HEK293 (cell line): Measurements from ENCODE around the gene OR2W1.

ENCODE experiments used
- CTCF ChIP-seq: fragments of 450-650 bp; formaldehyde crosslinking; IDR thresholded peaks from 2 replicates; pipeline ENCODE4 v1.5.1; 2016; ENCODE audit warnings: missing biosample characterization, missing genetic modification characterization
- GLI4 ChIP-seq: fragments of 450-650 bp; formaldehyde crosslinking; IDR thresholded peaks from 2 replicates; pipeline ENCODE4 v1.5.1; 2016; ENCODE audit warnings: missing biosample characterization, missing genetic modification characterization
- YY2 ChIP-seq: fragments of 450-650 bp; formaldehyde crosslinking; IDR thresholded peaks from 2 replicates; pipeline ENCODE4 v1.5.1; 2016; ENCODE audit warnings: missing biosample characterization, missing genetic modification characterization
- ZNF146 ChIP-seq: fragments of 450-650 bp; formaldehyde crosslinking; IDR thresholded peaks from 2 replicates; pipeline ENCODE4 v1.5.1; 2016; ENCODE audit warnings: missing biosample characterization, missing genetic modification characterization
- ZNF184 ChIP-seq: fragments of 450-650 bp; IDR thresholded peaks from 2 replicates; pipeline ENCODE4 v1.5.1; 2018; ENCODE audit warnings: missing biosample characterization, mild to moderate bottlenecking, missing genetic modification characterization
- ZNF335 ChIP-seq: fragments of 450-650 bp; formaldehyde crosslinking; conservative IDR thresholded peaks from 2 replicates; pipeline ENCODE4 v1.5.1; 2016; ENCODE audit warnings: missing biosample characterization, missing genetic modification characterization
- ZNF623 ChIP-seq: fragments of 450-650 bp; formaldehyde crosslinking; IDR thresholded peaks from 2 replicates; pipeline ENCODE4 v1.5.1; 2016; ENCODE audit warnings: missing biosample characterization, missing genetic modification characterization
- ZNF639 ChIP-seq: fragments of 450-650 bp; formaldehyde crosslinking; IDR thresholded peaks from 2 replicates; pipeline ENCODE4 v1.5.1; 2016; ENCODE audit warnings: missing biosample characterization, missing genetic modification characterization
- ZNF785 ChIP-seq: fragments of 450-650 bp; formaldehyde crosslinking; IDR thresholded peaks from 2 replicates; pipeline ENCODE4 v1.5.1; 2016; ENCODE audit warnings: missing biosample characterization, missing genetic modification characterization
- ZNF792 ChIP-seq: fragments of 450-650 bp; formaldehyde crosslinking; IDR thresholded peaks from 2 replicates; pipeline ENCODE4 v1.5.1; 2016; ENCODE audit warnings: missing biosample characterization, missing genetic modification characterization
- ZNF830 ChIP-seq: fragments of 450-650 bp; IDR thresholded peaks from 2 replicates; pipeline ENCODE4 v1.5.0; 2018; ENCODE audit warnings: missing biosample characterization, missing genetic modification characterization, low read depth, mild to moderate bottlenecking, moderate library complexity
- TF ChIP-seq, protein P1 (sequence below): fragments of 450-650 bp; formaldehyde crosslinking; IDR thresholded peaks from 2 replicates; pipeline ENCODE4 v1.5.1; 2017; ENCODE audit warnings: missing biosample characterization, missing genetic modification characterization
- TF ChIP-seq, protein P2 (sequence below): fragments of 450-650 bp; formaldehyde crosslinking; IDR thresholded peaks from 2 replicates; pipeline ENCODE4 v1.5.1; 2016; ENCODE audit warnings: missing biosample characterization, missing genetic modification characterization

DNA sequence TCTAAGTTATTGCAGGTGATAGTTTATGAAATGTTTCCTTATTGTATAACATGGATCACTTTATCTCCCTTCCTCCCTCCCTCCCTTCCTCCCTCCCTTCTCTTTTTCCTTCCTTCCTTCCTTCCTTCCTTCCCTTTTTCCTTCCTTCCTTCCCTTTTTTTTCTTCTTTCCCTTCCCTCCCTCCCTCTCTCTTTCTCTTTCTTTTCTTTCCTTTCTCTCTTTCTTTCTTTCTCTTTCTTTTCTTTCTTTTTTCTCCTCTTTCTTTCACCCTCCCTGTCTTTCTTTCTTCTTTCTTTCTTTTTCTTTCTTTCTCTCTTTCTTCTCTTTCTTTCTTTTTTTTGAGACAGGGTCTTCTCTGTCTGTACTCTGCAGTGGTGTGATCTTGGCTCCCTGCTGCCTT, 36.3 kb upstream of the OR2W1 start:
- TF ChIP-seq ZNF335 (tag by site-specific recombination) (no peak), ZNF830 (tag by site-specific recombination) (no peak), YY2 (no peak), CTCF (tag by site-specific recombination) (no peak), ZNF792 (tag by site-specific recombination) (no peak), GLI4 (tag by site-specific recombination) (no peak), ZNF785 (tag by site-specific recombination) (no peak), ZNF146 (no peak), ZNF639 (no peak), ZNF623 (tag by site-specific recombination) (no peak), ZNF184 (tag by site-specific recombination) (no peak)
- TF ChIP-seq, protein P1, sequence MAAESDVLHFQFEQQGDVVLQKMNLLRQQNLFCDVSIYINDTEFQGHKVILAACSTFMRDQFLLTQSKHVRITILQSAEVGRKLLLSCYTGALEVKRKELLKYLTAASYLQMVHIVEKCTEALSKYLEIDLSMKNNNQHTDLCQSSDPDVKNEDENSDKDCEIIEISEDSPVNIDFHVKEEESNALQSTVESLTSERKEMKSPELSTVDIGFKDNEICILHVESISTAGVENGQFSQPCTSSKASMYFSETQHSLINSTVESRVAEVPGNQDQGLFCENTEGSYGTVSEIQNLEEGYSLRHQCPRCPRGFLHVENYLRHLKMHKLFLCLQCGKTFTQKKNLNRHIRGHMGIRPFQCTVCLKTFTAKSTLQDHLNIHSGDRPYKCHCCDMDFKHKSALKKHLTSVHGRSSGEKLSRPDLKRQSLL (tag by site-specific recombination) = no peak
- TF ChIP-seq, protein P2, sequence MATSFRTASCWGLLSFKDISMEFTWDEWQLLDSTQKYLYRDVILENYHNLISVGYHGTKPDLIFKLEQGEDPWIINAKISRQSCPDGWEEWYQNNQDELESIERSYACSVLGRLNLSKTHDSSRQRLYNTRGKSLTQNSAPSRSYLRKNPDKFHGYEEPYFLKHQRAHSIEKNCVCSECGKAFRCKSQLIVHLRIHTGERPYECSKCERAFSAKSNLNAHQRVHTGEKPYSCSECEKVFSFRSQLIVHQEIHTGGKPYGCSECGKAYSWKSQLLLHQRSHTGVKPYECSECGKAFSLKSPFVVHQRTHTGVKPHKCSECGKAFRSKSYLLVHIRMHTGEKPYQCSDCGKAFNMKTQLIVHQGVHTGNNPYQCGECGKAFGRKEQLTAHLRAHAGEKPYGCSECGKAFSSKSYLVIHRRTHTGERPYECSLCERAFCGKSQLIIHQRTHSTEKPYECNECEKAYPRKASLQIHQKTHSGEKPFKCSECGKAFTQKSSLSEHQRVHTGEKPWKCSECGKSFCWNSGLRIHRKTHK = no peak
